Stimulated activated CD8-positive, alpha-beta memory T cell treated with anti-CD3 and anti-CD28 coated beads, Interleukin-4, amount 100 ng/mL, for 48 hours (primary cell): ENCODE results near the gene CPEB4.

Source experiments
- DNase-seq: peaks from one replicate; pipeline ENCODE4 v3.0.0-alpha.2; 2020

CPEB4 gene

DNA sequence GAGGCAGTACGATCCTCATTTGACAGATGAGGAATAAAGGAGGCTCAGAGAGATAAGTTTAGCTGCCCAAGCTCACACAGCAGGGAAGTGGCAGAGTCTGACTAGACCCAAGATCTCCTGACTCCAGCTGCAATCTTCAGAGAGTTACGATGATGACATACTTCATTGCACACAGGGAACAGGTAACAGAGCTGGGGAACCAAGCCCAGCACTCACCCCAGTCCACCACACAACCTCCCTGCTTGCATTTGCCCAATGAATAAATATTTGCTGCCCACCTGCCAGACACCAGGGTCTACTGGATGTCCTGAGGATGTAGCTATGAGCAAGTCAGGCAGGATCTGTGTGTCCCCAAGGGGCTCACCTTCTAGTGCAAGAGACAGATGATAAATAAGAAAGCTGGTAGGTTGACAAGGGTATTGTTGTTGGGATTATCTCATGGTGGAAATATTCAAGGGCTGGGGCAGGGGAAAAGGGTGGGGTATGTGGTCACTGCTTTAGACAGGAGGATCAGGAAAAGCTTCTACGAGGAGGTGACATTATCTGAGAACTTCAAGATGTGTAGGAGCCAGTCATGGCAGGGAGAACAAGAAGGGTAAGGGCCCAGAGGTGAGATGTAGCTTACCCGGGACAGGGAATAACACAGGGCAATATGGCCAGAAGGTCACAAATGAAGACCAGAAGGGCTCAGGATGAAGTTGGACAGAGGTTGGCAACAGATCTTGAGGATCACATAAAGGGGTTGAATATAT lies 28.6 kb upstream of the CPEB4 start:
- no peak for DNase-seq

GRCh38 chr5:173862047-173862477 lies 26.1 kb upstream of the CPEB4 start:
- DNase-seq: no peak

DNA sequence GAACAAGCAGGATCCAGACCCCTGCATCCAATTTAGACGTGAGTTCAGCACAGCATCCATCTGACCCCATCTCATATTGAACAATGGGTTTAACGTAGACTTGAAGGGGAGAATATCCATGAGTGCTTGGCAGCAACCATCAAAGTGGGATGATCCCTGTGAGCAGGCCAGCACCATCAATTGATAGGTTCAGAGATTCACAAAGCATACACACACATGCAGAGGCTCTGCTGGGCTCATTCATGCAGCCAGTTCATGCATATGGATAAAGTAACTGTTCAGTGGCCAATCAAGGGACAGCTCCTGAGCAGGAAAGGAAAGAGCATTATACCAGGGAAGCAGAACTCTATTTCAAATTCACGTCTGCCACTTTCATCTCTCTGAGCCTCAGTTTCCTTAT lies 24.8 kb upstream of the CPEB4 start:
- DNase-seq: no peak

DNA sequence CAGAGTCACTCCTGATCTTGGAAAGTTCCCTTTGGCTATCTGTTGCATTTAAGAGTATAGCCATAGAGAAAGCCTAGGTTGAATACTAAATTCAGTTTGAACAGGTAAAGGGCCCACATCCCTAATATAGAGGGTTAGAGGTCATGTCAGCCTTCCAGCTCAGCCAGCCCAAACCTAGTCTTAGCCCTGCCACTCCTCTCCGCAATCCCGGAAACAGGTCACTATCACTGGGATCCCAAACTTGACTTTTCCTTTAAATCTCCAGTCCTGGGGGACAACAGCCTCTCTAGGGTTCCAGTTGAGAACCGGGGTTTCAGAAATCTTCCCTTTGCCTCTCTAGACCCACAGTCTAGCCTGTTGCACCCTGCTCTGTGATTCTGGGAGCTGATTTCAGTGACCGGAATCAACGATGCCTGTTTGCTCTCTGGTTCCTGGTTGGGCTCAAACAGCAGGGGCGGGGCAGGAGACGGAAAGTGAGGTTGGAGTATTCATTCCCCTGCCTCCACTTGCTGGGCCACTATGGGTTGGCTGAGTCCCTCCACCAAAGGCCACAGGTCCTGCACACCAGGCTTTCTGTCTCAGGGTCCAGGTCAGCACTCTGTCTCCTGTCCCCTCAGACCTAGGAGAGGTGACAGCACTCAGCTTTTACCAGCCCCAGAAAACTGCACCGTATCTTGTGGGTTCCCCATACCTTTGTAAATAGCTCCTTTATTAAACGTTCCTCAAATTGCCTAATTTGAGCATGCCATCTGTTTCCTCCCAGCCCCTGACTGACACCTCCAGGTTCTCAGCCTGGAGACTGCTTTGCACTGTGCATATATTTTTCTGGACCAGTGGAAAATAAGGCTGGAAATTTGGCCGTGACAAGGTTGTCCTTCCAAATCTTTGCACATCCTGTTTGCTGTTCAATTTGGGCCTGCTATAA lies 23.8 kb upstream of the CPEB4 start:
- no peak for DNase-seq

GRCh38 chr5:173866243-173866857 lies 21.8 kb upstream of the CPEB4 start:
- DNase-seq: no peak

DNA sequence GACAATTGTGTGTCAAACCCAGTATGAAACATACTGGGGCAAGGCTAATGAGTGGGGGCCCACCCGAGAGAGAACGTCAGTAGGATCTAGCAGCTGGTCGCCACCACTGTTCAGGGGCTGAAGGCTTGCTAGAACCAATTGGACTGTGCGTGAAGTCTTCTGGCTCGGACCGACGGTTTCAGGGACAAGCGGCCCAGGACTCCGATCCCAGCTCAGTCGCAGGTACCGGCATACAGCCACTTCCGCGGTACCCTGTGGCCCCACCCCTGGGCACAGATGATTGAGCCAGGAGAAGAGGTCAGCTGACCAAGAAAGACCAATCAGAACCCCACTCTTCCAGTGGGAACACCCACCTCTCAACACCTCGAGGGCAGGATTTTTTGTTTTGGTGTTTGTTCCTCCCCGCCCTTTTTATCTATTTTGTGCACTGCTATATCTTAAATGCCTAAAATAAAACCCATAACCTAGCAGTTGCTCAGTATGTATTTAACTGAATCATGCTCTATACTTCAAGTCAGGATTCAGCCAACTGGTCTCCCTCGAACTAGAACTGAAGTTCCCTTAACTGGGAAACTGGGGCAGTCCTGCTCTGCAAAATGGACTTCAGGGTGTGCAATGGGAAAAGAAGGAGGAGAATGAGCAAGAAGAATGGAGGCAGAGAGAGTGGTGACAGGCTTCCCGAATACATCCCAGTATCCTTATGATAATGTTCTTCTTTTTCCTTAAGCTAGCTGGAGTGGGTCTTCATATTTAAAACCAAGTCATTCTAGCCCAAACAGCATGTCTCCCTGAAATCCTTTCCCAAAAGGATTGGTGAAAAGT lies 21.1 kb upstream of the CPEB4 start:
- DNase-seq: no peak

- DNase-seq: no peak
These were observed 19.9 kb upstream of the CPEB4 start for GRCh38 chr5:173868096-173868880.

DNA sequence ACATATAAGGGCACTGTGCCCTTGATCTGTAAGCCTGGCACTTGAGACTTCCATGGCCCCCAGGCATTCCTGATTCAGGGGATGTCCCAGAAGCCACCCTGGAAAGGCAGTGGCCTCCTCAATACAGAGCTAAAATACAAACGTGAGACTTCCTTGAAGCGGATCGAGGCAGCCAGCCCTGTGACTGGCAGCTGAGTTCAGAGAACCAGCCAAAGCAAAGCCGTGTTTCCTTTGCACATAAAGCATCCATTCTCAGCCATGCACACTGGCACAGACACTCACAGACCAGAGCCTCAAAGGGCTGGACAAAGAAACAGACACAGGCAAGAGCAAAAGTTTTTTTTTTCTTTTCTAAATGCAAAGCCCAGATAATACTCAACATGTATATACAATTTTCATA lies 18.8 kb upstream of the CPEB4 start:
- no peak for DNase-seq

GRCh38 chr5:173872957-173873305 lies 15.2 kb upstream of the CPEB4 start:
- no peak for DNase-seq

DNA sequence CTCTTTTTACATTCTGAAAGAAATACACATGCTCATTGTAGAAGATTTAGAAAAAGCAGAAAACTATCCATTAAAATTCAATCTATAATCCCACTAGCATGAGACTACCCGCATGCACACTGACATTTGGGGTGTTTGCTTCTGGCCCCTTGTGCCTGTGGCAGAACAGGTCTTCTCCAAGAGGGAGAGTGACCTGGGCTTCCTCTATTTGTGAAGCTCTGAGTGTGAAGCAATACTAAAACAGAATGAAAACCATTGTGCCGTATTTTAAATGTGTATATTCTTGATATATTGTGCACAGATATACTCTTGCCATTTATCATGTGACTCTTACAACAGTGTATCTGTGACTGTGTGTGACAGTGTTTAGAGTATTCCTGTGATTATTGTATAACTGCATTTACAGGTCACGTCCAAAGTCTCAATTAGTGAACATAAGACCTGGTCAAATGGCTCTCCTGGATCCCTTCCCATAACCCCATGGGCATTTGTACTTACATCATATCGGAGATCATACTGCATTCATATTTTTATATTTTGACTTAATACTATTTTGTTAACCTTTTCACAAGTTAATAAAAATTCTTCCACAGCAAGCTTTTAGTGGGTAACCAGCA lies 14.7 kb upstream of the CPEB4 start:
- no peak for DNase-seq

GRCh38 chr5:173875189-173875588 lies 13.0 kb upstream of the CPEB4 start:
- no peak for DNase-seq

GRCh38 chr5:173878224-173878967 lies 9.8 kb upstream of the CPEB4 start:
- no peak for DNase-seq

DNA sequence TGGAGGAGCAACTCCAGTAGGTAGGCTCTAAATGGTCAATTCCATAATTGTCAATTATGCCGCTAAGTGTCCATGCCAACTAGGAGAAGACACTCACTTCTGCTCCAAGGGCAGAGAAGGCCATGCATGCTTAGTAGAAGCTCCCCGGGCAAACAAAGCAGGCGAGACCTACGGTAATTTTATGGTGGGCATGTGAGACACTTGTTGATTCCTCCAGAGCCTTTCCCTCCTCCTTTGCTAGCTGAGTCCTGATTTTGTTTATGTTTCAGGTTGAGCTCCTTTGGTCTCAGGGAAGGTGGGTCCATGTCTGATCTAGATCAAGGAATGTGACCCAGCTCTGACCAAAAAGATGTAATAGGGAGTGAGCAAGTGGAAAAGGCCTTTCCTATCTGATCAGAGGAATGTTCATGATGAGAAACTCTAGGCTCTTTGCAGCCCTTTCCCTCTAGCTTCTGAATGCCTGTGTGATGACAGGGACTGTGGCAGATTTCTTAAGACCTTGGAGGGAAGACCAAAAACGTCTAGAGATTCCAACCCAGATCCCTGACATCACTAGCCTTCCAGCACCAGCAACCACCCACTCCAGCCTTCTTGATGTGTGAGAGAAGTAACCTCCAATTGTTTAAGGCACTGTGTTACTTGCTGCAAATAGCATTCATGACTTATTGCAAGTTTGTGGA lies 7.7 kb upstream of the CPEB4 start:
- DNase-seq: no peak

GRCh38 chr5:173881811-173882575 lies 6.2 kb upstream of the CPEB4 start:
- DNase-seq: no peak

DNA sequence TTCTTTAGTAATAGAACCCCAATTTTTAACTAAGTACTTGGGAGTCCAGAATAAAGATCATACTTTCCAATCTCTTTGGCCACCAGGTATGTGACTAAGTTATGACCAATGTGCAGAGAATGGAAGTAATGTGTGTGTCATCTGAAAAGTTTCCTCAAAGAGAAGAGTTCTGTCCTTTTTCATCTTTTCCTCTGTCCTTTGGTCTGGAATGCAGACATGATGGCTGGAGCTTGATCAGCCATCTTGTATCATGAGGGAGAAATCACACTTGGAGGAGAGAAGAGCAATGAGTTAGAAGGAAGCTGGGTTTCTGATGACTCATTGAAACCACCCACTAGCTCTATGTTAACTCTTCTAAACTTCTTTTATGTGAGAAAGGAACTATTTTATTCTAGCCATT lies 5.5 kb upstream of the CPEB4 start:
- DNase-seq: no peak

DNA sequence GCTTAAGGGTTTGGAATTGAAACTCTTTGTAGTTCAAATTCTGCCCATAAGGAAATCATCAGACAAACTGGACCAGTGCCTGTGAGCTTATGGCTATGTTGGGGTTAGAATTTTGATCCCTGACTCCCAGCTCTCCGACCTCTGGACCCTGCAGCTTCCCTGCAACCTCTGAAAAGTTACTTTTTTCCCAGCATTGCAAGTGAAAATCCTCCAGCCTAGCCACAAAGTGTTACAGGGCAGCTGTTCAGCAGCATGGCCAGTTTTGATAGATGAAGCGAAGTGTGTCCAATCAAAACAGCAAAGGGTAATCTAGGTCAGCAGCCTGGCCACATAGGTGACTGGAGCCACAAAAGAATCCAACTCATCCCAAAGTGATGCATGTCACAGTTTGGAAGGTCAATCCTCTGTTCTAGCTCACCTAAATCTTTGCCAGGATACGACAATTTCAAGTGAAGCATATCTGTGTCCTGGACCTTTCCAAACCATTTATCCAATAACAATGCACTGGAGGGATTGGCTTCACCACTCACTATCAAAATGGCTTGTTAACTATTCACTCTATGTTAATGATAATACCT lies 4.7 kb upstream of the CPEB4 start:
- no peak for DNase-seq

DNA sequence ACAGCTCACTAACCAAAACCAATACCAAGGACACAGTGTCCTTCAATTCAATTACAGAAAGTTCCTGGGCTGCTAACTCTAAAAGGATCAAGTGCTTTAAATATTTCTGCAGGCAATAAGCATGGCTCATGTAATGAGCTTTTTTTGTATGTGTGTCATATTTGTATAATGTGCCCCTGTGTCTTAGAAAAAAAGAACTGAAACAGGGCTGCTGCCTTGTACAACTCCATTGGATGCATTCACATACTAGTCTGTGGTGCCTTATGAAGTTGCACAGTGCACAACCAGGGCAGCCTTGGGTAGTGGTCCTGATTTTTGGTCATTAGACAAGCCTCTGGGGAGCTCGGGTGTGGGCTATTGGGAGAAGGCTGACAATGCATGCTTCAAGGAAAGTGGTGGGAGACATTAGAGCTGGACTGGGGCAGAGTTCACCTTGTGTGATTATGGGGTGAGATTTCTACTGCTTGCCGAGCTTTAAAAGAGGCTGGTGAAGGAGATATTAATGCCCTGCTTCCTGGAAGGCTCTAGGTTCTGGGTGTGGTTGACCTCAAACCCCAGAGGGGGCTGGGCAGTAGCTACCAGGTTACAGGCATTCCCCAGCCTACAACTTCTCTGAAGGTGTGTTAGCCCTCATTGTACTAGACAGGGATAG lies 3.6 kb upstream of the CPEB4 start:
- peak; percentile 41 for DNase-seq

DNA sequence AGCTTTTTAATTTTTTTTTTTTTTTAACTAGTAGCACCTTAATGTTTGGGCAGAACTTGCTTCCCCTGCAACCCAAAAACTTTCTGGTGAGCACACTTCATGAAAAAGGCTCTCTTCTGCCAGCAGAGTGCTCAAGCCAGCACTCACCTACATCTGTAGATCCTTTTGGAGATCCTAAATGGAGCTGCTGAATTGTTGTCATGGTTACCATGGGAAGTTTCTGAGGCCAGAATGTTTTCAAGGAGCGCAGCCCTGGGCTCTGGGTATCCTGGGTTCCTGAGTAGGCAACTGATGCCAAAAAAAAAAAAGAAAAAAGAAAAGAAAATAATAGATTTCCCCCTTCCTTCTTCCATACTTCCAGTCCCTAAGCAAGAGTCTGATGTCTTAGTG lies 3.1 kb upstream of the CPEB4 start:
- no peak for DNase-seq
